Mesothelial cell of epicardium (in vitro differentiated cells): ENCODE results near the gene CCSER1. TPM values are rescaled to one million over a fixed set of nuclear protein-coding genes. Genes with fewer than 3 reads are reported as not detected.

Source experiments
- DNase-seq, 2 experiments: peaks; one replicate each; pipeline ENCODE4 v3.0.0; 2021; ENCODE audit warnings: low spot score in 2 of 2; ENCODE audit not compliant: unreplicated experiment in 2 of 2
- H3K27ac Mint-ChIP-seq: 2 replicates; pipeline ENCODE4 v1.8.0; 2021; ENCODE audit warnings: mixed read lengths
- H3K27me3 Mint-ChIP-seq: 2 replicates; pipeline ENCODE4 v1.8.0; 2021; ENCODE audit warnings: low read depth, mixed read lengths
- H3K36me3 Mint-ChIP-seq: 2 replicates; pipeline ENCODE4 v1.8.0; 2021; ENCODE audit warnings: mixed read lengths
- H3K4me1 Mint-ChIP-seq: 2 replicates; pipeline ENCODE4 v1.8.0; 2021; ENCODE audit warnings: mixed read lengths
- H3K4me3 Mint-ChIP-seq: 2 replicates; pipeline ENCODE4 v1.8.0; 2021; ENCODE audit warnings: mild to moderate bottlenecking, moderate library complexity, mixed read lengths
- H3K9me3 Mint-ChIP-seq: 2 replicates; pipeline ENCODE4 v1.8.0; 2021; ENCODE audit warnings: mixed read lengths
- CTCF ChIP-seq: fragments of 200-600 bp; sonication (generic); IDR thresholded peaks from one replicate; pipeline ENCODE4 v1.5.0; 2021; ENCODE audit warnings: antibody characterized with exemption; ENCODE audit not compliant: unreplicated experiment
- total RNA-seq: library from RNA; stranded (reverse); gene quantifications from 3 replicates; pipeline ENCODE4 v1.2.1, GENCODE V29; 2021

The CCSER1 gene
- total RNA-seq, 1 donor from 2014 or later: 7.2 TPM

DNA sequence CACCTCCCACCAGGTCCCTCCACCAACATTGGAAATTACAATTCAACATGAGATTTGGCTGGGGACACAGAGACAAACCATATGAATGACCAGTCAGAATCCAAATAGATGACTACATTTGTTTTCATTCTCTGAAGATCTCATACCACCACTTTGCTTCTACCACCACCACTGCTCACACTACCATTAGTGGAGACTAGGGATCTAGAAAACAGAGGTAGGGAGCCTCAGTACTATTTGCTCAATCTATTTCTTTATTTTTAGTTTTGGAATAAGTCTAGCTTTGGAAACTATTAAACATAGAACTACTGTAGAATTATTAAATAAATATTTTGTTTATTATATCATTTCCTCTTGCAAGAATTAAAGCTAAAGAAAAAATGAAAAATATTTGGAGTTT lies 727.9 kb downstream of the CCSER1 start:
- Mint-ChIP-seq H3K4me3 (no peak overlapping the region), H3K36me3 (no peaks in the 10 kb centered on the region), H3K4me1 (no peaks in the 10 kb centered on the region), H3K27me3 (no peaks in the 10 kb centered on the region), H3K9me3 (no peaks in the 10 kb centered on the region), H3K27ac (no peak overlapping the region)
- no peak for DNase-seq
- TF ChIP-seq CTCF: no peak

- H3K4me1 Mint-ChIP-seq: no peaks in the 10 kb centered on the region
- TF ChIP-seq CTCF: no peak
- no peak overlapping the region for H3K27ac Mint-ChIP-seq
- H3K27me3 Mint-ChIP-seq: no peaks in the 10 kb centered on the region
- H3K9me3 Mint-ChIP-seq: no peaks in the 10 kb centered on the region
- DNase-seq: no peak
- H3K4me3 Mint-ChIP-seq: no peak overlapping the region
- H3K36me3 Mint-ChIP-seq: no peaks in the 10 kb centered on the region
Measured at GRCh38 chr4:90857081-90857820, 730.1 kb downstream of the CCSER1 start.

- Mint-ChIP-seq H3K27ac (no peak overlapping the region), H3K4me3 (no peak overlapping the region)
Measured at GRCh38 chr4:90875791-90876190, 748.6 kb downstream of the CCSER1 start.

DNA sequence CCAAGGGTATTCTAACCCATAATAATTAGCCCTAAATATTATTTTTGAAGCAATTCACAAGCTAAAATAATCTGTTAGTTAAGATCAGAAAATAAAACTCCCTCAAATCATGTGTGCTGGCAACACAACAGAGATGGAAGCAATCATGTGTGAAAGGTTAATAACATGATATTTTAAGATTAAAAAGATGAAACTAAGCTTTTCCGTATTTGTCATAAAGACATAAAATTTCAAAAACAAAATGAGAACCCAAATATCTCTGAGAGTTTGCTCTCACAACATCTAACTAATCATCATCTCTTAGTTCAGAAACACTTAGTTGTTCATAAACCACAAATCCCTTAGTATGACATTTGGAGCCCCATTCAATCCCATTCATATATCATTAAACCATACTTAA lies 749.1 kb downstream of the CCSER1 start:
- H3K4me3 Mint-ChIP-seq: no peak overlapping the region
- H3K27me3 Mint-ChIP-seq: no peaks in the 10 kb centered on the region
- no peak for TF ChIP-seq CTCF
- no peaks in the 10 kb centered on the region for H3K36me3 Mint-ChIP-seq
- H3K27ac Mint-ChIP-seq: no peak overlapping the region
- no peaks in the 10 kb centered on the region for H3K9me3 Mint-ChIP-seq
- no peak for DNase-seq
- H3K4me1 Mint-ChIP-seq: peaks cover 13% of the 10 kb centered on the region

More at GRCh38 chr4:90875791-90876190, 748.6 kb downstream of the CCSER1 start:
- TF ChIP-seq CTCF: no peak
- DNase-seq: no peak
- no peaks in the 10 kb centered on the region for H3K27me3 Mint-ChIP-seq
- peaks cover 4% of the 10 kb centered on the region for H3K9me3 Mint-ChIP-seq
- H3K36me3 Mint-ChIP-seq: no peaks in the 10 kb centered on the region
- peaks cover 13% of the 10 kb centered on the region for H3K4me1 Mint-ChIP-seq

- TF ChIP-seq CTCF: no peak
- Mint-ChIP-seq H3K36me3 (no peaks in the 10 kb centered on the region), H3K4me3 (no peak overlapping the region), H3K4me1 (peaks cover under 1% of the 10 kb centered on the region), H3K27ac (no peak overlapping the region), H3K9me3 (no peaks in the 10 kb centered on the region), H3K27me3 (no peaks in the 10 kb centered on the region)
- no peak for DNase-seq
Measured at GRCh38 chr4:90883519-90883918, 756.3 kb downstream of the CCSER1 start.
